SK-N-SH (cell line): ENCODE data around the gene RHBDL1. TPM values are rescaled to one million over a fixed set of nuclear protein-coding genes. Genes with fewer than 3 reads are reported as not detected.
A peak's percentile ranks its signal among the peaks of the same experiment; 100 is the strongest.

Source experiments
- CTCF ChIA-PET: fragments of 300-600, 350-600 bp; formaldehyde crosslinking; extraction: SDS; loops from one replicate; lab custom pipeline; 2021; lab: Yijun Ruan, JAX
- POLR2A ChIA-PET: fragments of 350-600 bp; sonication (Branson Sonifier 250); formaldehyde crosslinking; extraction: SDS; loops from one replicate; lab custom pipeline; 2020; ENCODE audit warnings: antibody characterized with exemption, inconsistent platforms; lab: Yijun Ruan, JAX
- DNase-seq: peaks from one replicate; pipeline ENCODE4 v3.0.0; 2012
- H2AFZ ChIP-seq: fragments of 200-600 bp; sonication (generic); 2 replicates; pipeline ENCODE4 v1.8.1; 2016; ENCODE audit warnings: antibody characterized with exemption, mild to moderate bottlenecking, low read depth
- H3F3A ChIP-seq: fragments of 200-600 bp; sonication (generic); replicated peaks from 2 replicates; pipeline ENCODE3; 2016; ENCODE audit warnings: antibody characterized with exemption, mild to moderate bottlenecking; ENCODE audit not compliant: insufficient read depth
- H3K27ac ChIP-seq, 2 experiments: fragments of 200-500 bp in 1 of 2; fragments of 200-600 bp in 1 of 2; sonication (Bioruptor generic) in 1 of 2; sonication (generic), shearing (Covaris generic) in 1 of 2; 2 replicates each; pipeline versions ENCODE4 v1.5.1 to v1.6.1; 2014 to 2016; ENCODE audit warnings: low read depth in 2 of 2, inconsistent platforms in 1 of 2, low read length in 1 of 2, mild to moderate bottlenecking in 1 of 2, mixed read lengths in 1 of 2
- H3K27me3 ChIP-seq: fragments of 200-600 bp; sonication (generic), shearing (Covaris generic); 2 replicates; pipeline ENCODE4 v1.6.1; 2016; ENCODE audit warnings: mixed run types; ENCODE audit not compliant: insufficient read depth
- H3K36me3 ChIP-seq, 2 experiments: fragments of 200-500 bp in 1 of 2; fragments of 200-600 bp in 1 of 2; sonication (Bioruptor generic) in 1 of 2; sonication (generic) in 1 of 2; replicated peaks in 1 of 2; 2 replicates each; pipeline versions ENCODE3 to v1.5.1; 2014 to 2016; ENCODE audit warnings: low read length in 1 of 2, mild to moderate bottlenecking in 1 of 2; ENCODE audit not compliant: insufficient read depth in 2 of 2, control insufficient read depth in 1 of 2
- H3K4me1 ChIP-seq, 2 experiments: fragments of 200-500 bp in 1 of 2; fragments of 200-600 bp in 1 of 2; sonication (Bioruptor generic) in 1 of 2; sonication (generic), shearing (Covaris generic) in 1 of 2; 2 replicates each; pipeline versions ENCODE4 v1.5.1 to v1.6.1; 2014 to 2016; ENCODE audit warnings: low read depth in 1 of 2, low read length in 1 of 2, mixed run types in 1 of 2; ENCODE audit not compliant: insufficient read depth in 2 of 2, control insufficient read depth in 1 of 2
- H3K4me2 ChIP-seq: fragments of 200-600 bp; sonication (generic), shearing (Covaris generic); 2 replicates; pipeline ENCODE4 v1.6.1; 2017; ENCODE audit warnings: mixed run types
- H3K4me3 ChIP-seq, 2 experiments: fragments of 200-500 bp in 1 of 2; fragments of 200-600 bp in 1 of 2; sonication (Bioruptor generic) in 1 of 2; sonication (generic), shearing (Covaris generic) in 1 of 2; 2 replicates each; pipeline versions ENCODE4 v1.5.1 to v1.8.1; 2014 to 2016; ENCODE audit warnings: low read depth in 2 of 2, inconsistent platforms in 1 of 2, low read length in 1 of 2, mild to moderate bottlenecking in 1 of 2, mixed read lengths in 1 of 2, moderate library complexity in 1 of 2
- H3K79me2 ChIP-seq: fragments of 200-600 bp; sonication (generic); 2 replicates; pipeline ENCODE4 v1.8.1; 2017; ENCODE audit warnings: mild to moderate bottlenecking; ENCODE audit not compliant: insufficient read depth
- H3K9ac ChIP-seq: fragments of 200-600 bp; sonication (generic); 2 replicates; pipeline ENCODE4 v1.6.1; 2017; ENCODE audit warnings: mixed run types
- H3K9me2 ChIP-seq: fragments of 200-600 bp; sonication (generic); 2 replicates; pipeline ENCODE4 v1.6.1; 2017; ENCODE audit warnings: mixed run types
- H3K9me3 ChIP-seq: fragments of 200-600 bp; sonication (generic); 2 replicates; pipeline ENCODE4 v1.6.1; 2017; ENCODE audit warnings: mixed run types, mild to moderate bottlenecking, moderate library complexity
- H4K20me1 ChIP-seq: fragments of 200-600 bp; sonication (generic); 2 replicates; pipeline ENCODE4 v1.6.1; 2017; ENCODE audit warnings: mild to moderate bottlenecking, mixed run types; ENCODE audit not compliant: insufficient read depth
- CHD2 ChIP-seq: fragments of 150-350 bp; IDR thresholded peaks from 2 replicates; pipeline ENCODE4 v1.6.1; 2018; ENCODE audit warnings: low read length; ENCODE audit not compliant: partially characterized antibody
- ELF1 ChIP-seq: IDR thresholded peaks from 2 replicates; pipeline ENCODE4 v1.4.0; 2012
- EP300 ChIP-seq, 2 experiments: IDR thresholded peaks; 2 replicates each; pipeline versions ENCODE4 v1.4.0 to v1.6.1; 2012; ENCODE audit warnings: borderline replicate concordance in 1 of 2, low read depth in 1 of 2, low read length in 1 of 2
- FOXJ3 ChIP-seq: sonication (generic); formaldehyde crosslinking; IDR thresholded peaks from 2 replicates; pipeline ENCODE4 v1.5.1; 2020; ENCODE audit warnings: mild to moderate bottlenecking, missing genetic modification reagents
- MXI1 ChIP-seq: IDR thresholded peaks from 2 replicates; pipeline ENCODE4 v1.6.1; 2012; ENCODE audit warnings: mild to moderate bottlenecking, low read depth, low read length, improper control_type of control experiment
- PBX3 ChIP-seq: IDR thresholded peaks from 2 replicates; pipeline ENCODE4; 2012
- POLR2AphosphoS5 ChIP-seq: IDR thresholded peaks from 2 replicates; pipeline ENCODE4 v1.6.1; 2012; ENCODE audit warnings: low read depth, low read length
- RCOR1 ChIP-seq: fragments of 150-350 bp; IDR thresholded peaks from 2 replicates; pipeline ENCODE4 v1.6.1; 2017; ENCODE audit warnings: antibody characterized with exemption, low read length
- REST ChIP-seq: IDR thresholded peaks from 2 replicates; pipeline ENCODE4 v1.6.1; 2012; ENCODE audit warnings: mild to moderate bottlenecking, low read depth, low read length, moderate library complexity
- SMC3 ChIP-seq: IDR thresholded peaks from 2 replicates; pipeline ENCODE4 v1.6.1; 2012; ENCODE audit warnings: low read depth, low read length, improper control_type of control experiment
- TCF12 ChIP-seq: IDR thresholded peaks from 2 replicates; pipeline ENCODE4 v1.4.0; 2012
- USF1 ChIP-seq: IDR thresholded peaks from 2 replicates; pipeline ENCODE4 v1.4.0; 2012; ENCODE audit warnings: low read depth, borderline replicate concordance
- YY1 ChIP-seq: IDR thresholded peaks from 2 replicates; pipeline ENCODE4 v1.4.0; 2012; ENCODE audit warnings: low read depth, mild to moderate bottlenecking
- WGBS: methylation state at CpG from one replicate; pipeline ENCODE4 v1.1.6; 2017; ENCODE audit warnings: low lambda C conversion rate; 5-methylcytosine and 5-hydroxymethylcytosine counted together
- polyA plus RNA-seq, 3 experiments: library from polyadenylated mRNA; depleted of rRNA; stranded (reverse); fragments of >200 nt; gene quantifications; 2 replicates each; pipeline ENCODE4 v1.2.3, GENCODE V29; 2012

RHBDL1 gene
- polyA plus RNA-seq, 1 of the 3 experiments (the other 2 are of a cell fraction): 4.1 TPM

- TF ChIP-seq USF1 (peak; percentile 98), SMC3 (no peak), YY1 (peak; percentile 93), EP300 (IDR thresholded peaks at IDR 0.05; ENCODE audit: borderline replicate concordance in 1 of 2, low read depth in 1 of 2, low read length in 1 of 2) (no peak), CHD2 (peak; percentile 67), POLR2AphosphoS5 (0 out of 2 replicates have a peak, but pooled peaks have one; percentile 49)
Observed at GRCh38 chr16:648781-649589, 26.5 kb upstream of the RHBDL1 start, which contains the start of gene WDR90 (continued).

GRCh38 chr16:649631-650030 lies 25.8 kb upstream of the RHBDL1 start:
- Histone ChIP-seq H3F3A (peaks cover 5% of the 10 kb centered on the region), H3K9ac (peak overlapping the region; percentile 85), H3K36me3 (peaks cover 0 to 13% of the 10 kb centered on the region in 2 experiments), H3K4me1 (peaks cover 4 to 29% of the 10 kb centered on the region in 2 experiments; a peak in 2 of 4 replicates), H3K9me3 (no peaks in the 10 kb centered on the region), H3K27ac (peak overlapping the region; percentile 51 to 60), H3K79me2 (peaks cover 19% of the 10 kb centered on the region; the same call in 1 of the 2 replicates), H4K20me1 (no peaks in the 10 kb centered on the region), H2AFZ (peak overlapping the region; percentile 65; the same call in 1 of the 2 replicates), H3K4me3 (peak overlapping the region; percentile 70 to 76), H3K4me2 (peak overlapping the region; percentile 91), H3K27me3 (no peaks in the 10 kb centered on the region), H3K9me2 (no peaks in the 10 kb centered on the region)
- no peak for TF ChIP-seq PBX3
- no peak for TF ChIP-seq CHD2
- no peak for TF ChIP-seq FOXJ3 (CRISPR knock-in tag)
- no peak for TF ChIP-seq MXI1
- no peak for TF ChIP-seq ELF1
- no peak for TF ChIP-seq RCOR1
- TF ChIP-seq REST: no peak
- no peak for TF ChIP-seq TCF12
- TF ChIP-seq USF1: no peak
- WGBS: 6% methylated on average over 13 of the region's 44 CpGs
- ChIA-PET CTCF (interaction anchor here (1.0 to 7.8 kb wide), 6 partner anchors 10 to 31 kb away, joined by 3 to 92 read pairs (median 12); partner anchors contain the start of genes METTL26, RHOT2, STUB1 and WFIKKN1), POLR2A (interaction anchor here (0.7 to 1.2 kb wide), 6 partner anchors 9 to 79 kb away, joined by 3 to 4 read pairs (median 3); partner anchors contain the start of genes METTL26 and STUB1)
- peak; percentile 74 for DNase-seq
